Measurements from ENCODE around the gene S100PBP. TPM values are rescaled to one million over a fixed set of nuclear protein-coding genes. Genes with fewer than 3 reads are reported as not detected.
A peak's percentile ranks its signal among the peaks of the same experiment; 100 is the strongest.

Gene S100PBP
- total and polyA plus RNA-seq, 9 of the 15 experiments (the other 6 are each of a cell fraction or from before 2014, with no cell fraction given), result 22.9 to 60.2 (median 32.9) TPM

GRCh38 chr1:32816676-32817158 lies 736 bp upstream of the S100PBP start (continued):
- TF ChIP-seq, protein P1, sequence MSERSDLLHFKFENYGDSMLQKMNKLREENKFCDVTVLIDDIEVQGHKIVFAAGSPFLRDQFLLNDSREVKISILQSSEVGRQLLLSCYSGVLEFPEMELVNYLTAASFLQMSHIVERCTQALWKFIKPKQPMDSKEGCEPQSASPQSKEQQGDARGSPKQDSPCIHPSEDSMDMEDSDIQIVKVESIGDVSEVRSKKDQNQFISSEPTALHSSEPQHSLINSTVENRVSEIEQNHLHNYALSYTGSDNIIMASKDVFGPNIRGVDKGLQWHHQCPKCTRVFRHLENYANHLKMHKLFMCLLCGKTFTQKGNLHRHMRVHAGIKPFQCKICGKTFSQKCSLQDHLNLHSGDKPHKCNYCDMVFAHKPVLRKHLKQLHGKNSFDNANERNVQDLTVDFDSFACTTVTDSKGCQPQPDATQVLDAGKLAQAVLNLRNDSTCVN (CRISPR knock-in tag; IDR thresholded peaks at IDR 0.05), result peak; percentile 31; the same call in 1 of the 2 replicates
- TF ChIP-seq ZNF584 (CRISPR knock-in tag; IDR thresholded peaks at IDR 0.05; ENCODE audit: low read depth), result 0 out of 2 replicates have a peak, but pooled peaks have one; percentile 82
- TF ChIP-seq RB1 (IDR thresholded peaks at IDR 0.05; ENCODE audit: low read depth), result no peak
- peak; percentile 74 for TF ChIP-seq CHD1 (IDR thresholded peaks at IDR 0.05; ENCODE audit: low read length)
- TF ChIP-seq, protein P2, sequence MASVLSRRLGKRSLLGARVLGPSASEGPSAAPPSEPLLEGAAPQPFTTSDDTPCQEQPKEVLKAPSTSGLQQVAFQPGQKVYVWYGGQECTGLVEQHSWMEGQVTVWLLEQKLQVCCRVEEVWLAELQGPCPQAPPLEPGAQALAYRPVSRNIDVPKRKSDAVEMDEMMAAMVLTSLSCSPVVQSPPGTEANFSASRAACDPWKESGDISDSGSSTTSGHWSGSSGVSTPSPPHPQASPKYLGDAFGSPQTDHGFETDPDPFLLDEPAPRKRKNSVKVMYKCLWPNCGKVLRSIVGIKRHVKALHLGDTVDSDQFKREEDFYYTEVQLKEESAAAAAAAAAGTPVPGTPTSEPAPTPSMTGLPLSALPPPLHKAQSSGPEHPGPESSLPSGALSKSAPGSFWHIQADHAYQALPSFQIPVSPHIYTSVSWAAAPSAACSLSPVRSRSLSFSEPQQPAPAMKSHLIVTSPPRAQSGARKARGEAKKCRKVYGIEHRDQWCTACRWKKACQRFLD (CRISPR knock-in tag; IDR thresholded peaks at IDR 0.05), result 0 out of 2 replicates have a peak, but pooled peaks have one; percentile 6
- TF ChIP-seq SMARCC2 (IDR thresholded peaks at IDR 0.05; ENCODE audit: low read depth), result no peak
- TF ChIP-seq KAT2B (IDR thresholded peaks at IDR 0.05; ENCODE audit: low read depth, low read length), result no peak
- no peak for TF ChIP-seq ZNF785 (CRISPR knock-in tag; IDR thresholded peaks at IDR 0.05)
- TF ChIP-seq, protein P3, sequence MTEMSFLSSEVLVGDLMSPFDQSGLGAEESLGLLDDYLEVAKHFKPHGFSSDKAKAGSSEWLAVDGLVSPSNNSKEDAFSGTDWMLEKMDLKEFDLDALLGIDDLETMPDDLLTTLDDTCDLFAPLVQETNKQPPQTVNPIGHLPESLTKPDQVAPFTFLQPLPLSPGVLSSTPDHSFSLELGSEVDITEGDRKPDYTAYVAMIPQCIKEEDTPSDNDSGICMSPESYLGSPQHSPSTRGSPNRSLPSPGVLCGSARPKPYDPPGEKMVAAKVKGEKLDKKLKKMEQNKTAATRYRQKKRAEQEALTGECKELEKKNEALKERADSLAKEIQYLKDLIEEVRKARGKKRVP (CRISPR knock-in tag; IDR thresholded peaks at IDR 0.05), result no peak
- no peak for TF ChIP-seq RAD21 (CRISPR knock-in tag; conservative IDR thresholded peaks at IDR 0.05 in 1 of 2, IDR thresholded peaks at IDR 0.05 in 1 of 2)
- no peak for TF ChIP-seq SMARCA4 (IDR thresholded peaks at IDR 0.05)
- TF ChIP-seq, protein P4, sequence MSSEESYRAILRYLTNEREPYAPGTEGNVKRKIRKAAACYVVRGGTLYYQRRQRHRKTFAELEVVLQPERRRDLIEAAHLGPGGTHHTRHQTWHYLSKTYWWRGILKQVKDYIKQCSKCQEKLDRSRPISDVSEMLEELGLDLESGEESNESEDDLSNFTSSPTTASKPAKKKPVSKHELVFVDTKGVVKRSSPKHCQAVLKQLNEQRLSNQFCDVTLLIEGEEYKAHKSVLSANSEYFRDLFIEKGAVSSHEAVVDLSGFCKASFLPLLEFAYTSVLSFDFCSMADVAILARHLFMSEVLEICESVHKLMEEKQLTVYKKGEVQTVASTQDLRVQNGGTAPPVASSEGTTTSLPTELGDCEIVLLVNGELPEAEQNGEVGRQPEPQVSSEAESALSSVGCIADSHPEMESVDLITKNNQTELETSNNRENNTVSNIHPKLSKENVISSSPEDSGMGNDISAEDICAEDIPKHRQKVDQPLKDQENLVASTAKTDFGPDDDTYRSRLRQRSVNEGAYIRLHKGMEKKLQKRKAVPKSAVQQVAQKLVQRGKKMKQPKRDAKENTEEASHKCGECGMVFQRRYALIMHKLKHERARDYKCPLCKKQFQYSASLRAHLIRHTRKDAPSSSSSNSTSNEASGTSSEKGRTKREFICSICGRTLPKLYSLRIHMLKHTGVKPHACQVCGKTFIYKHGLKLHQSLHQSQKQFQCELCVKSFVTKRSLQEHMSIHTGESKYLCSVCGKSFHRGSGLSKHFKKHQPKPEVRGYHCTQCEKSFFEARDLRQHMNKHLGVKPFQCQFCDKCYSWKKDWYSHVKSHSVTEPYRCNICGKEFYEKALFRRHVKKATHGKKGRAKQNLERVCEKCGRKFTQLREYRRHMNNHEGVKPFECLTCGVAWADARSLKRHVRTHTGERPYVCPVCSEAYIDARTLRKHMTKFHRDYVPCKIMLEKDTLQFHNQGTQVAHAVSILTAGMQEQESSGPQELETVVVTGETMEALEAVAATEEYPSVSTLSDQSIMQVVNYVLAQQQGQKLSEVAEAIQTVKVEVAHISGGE (CRISPR knock-in tag; IDR thresholded peaks at IDR 0.05), result peak in 1 of 3 experiments; percentile 24; a peak in 1 of 6 replicates
- TF ChIP-seq ZNF780A (CRISPR knock-in tag; IDR thresholded peaks at IDR 0.05), result no peak
- TF ChIP-seq, protein P5, sequence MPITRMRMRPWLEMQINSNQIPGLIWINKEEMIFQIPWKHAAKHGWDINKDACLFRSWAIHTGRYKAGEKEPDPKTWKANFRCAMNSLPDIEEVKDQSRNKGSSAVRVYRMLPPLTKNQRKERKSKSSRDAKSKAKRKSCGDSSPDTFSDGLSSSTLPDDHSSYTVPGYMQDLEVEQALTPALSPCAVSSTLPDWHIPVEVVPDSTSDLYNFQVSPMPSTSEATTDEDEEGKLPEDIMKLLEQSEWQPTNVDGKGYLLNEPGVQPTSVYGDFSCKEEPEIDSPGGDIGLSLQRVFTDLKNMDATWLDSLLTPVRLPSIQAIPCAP (CRISPR knock-in tag; IDR thresholded peaks at IDR 0.05; ENCODE audit: borderline replicate concordance), result peak; percentile 56; the same call in 1 of the 2 replicates
- TF ChIP-seq THAP7 (CRISPR knock-in tag; IDR thresholded peaks at IDR 0.05), result 0 out of 2 replicates have a peak, but pooled peaks have one; percentile 27
- TF ChIP-seq MEF2D (tag; conservative IDR thresholded peaks at IDR 0.05; ENCODE audit: low read depth), result no peak
- peak; percentile 92; the same call in 1 of the 2 replicates for TF ChIP-seq BRD4 (IDR thresholded peaks at IDR 0.05)
- 0 out of 2 replicates have a peak, but pooled peaks have one; percentile 7 for TF ChIP-seq ZFP1 (CRISPR knock-in tag; IDR thresholded peaks at IDR 0.05)
- peak; percentile 99 for TF ChIP-seq SRSF3 (IDR thresholded peaks at IDR 0.05; ENCODE audit: insufficient read depth, low read length)

All from K562 (cell line).